HUES48 (cell line): ENCODE data around the gene TFEB.

Source experiments
- H3K27ac ChIP-seq: one replicate; pipeline ENCODE4 v1.7.0; 2013; ENCODE audit warnings: low read depth, low read length, inconsistent platforms
- H3K27me3 ChIP-seq: 2 replicates; pipeline ENCODE4 v1.6.1; 2013; ENCODE audit warnings: mild to moderate bottlenecking, low read length; ENCODE audit not compliant: control insufficient read depth, insufficient read depth
- H3K36me3 ChIP-seq: 2 replicates; pipeline ENCODE4 v1.6.1; 2013; ENCODE audit warnings: low read length; ENCODE audit not compliant: control insufficient read depth, insufficient read depth
- H3K4me1 ChIP-seq: 2 replicates; pipeline ENCODE4 v1.6.1; 2013; ENCODE audit warnings: mild to moderate bottlenecking, low read length; ENCODE audit not compliant: control insufficient read depth, insufficient read depth
- H3K4me3 ChIP-seq: 2 replicates; pipeline ENCODE4 v1.5.1; 2013; ENCODE audit warnings: mild to moderate bottlenecking, low read depth, low read length
- H3K9ac ChIP-seq: 2 replicates; pipeline ENCODE4 v1.6.1; 2013; ENCODE audit warnings: mild to moderate bottlenecking, low read depth, low read length, moderate library complexity
- H3K9me3 ChIP-seq: 2 replicates; pipeline ENCODE4 v1.6.1; 2013; ENCODE audit warnings: low read length; ENCODE audit not compliant: control insufficient read depth, insufficient read depth

The TFEB gene

DNA sequence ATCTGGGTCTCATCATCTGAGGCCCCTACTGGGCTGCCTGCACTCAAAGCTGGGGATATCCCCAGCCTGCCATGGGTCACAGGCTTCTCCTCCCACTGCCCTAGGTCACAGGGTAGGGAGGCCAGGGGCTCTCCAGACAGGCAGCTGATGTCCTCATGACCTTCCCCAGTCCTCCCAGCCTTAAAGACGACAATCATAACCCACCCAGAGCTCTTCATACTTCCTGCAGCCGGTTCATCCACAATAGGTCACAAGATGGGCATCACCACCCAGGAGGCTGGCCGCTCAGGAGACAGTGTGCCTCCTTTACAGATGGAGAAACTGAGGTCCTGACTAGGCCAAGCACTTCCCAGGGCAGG lies 15.2 kb downstream of the TFEB start:
- Histone ChIP-seq H3K36me3 (no peaks in the 10 kb centered on the region), H3K4me1 (peaks cover 14% of the 10 kb centered on the region), H3K27ac (no peak overlapping the region), H3K4me3 (no peak overlapping the region), H3K9ac (no peak overlapping the region), H3K9me3 (no peaks in the 10 kb centered on the region), H3K27me3 (no peaks in the 10 kb centered on the region)

DNA sequence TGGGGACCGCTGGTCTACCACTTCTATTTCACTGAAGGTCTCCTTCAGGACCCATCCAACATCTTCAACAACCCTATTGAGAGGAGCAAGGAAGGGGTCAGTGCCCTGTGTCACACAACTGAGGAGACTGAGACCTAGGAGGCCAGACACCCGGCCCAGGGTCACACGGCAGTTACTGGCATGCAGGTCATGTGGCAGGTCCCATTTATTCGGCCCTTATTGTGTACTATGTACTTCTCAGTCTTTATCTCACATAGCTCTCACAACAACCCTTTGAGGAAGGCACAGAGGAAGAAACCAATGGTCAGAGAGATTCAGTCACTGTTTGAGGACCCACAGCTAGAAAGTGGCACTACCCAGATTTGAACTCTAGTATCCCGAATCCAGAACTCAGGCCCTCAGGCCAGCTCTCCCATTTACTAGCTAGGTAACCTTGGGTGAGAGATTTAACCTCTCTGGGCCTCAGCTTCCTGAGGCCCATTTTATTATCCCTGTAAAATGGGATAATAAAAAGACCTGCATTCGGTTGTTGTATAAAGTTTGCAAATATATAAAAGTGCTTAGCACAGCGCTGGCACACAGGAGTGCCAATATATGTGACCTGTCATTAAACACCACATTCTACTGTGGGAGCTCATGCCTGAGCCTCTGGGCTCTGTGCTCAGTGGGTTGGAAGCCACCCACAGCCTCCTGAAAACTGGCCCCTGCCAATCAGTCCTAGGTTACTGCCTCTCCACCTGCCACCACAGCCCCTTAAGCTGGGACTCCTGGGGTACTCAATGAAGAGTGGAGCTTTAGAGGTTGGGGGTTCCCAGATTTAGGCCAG lies 15.8 kb downstream of the TFEB start:
- Histone ChIP-seq H3K27ac (no peak overlapping the region), H3K9me3 (no peaks in the 10 kb centered on the region), H3K27me3 (no peaks in the 10 kb centered on the region), H3K36me3 (no peaks in the 10 kb centered on the region), H3K4me1 (peaks cover 14% of the 10 kb centered on the region), H3K9ac (no peak overlapping the region), H3K4me3 (no peak overlapping the region)

DNA sequence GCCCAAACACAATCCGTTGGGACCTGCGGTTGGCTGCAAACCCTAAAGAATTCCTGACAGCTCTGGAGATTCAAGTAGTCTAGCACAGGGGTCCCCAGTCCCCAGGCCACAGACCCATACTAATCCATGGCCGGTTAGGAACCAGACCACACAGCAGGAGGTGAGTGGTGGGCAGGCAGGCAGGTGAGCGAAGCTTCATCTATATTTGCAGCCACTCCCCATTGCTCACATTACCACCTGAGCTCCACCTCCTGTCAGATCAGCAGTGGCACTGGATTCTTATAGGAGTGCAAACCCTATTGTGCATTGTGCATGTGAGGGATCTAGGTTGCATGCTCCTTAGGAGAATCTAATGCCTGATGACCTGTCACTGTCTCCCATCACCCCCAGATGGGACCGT lies 16.6 kb downstream of the TFEB start:
- Histone ChIP-seq H3K36me3 (no peaks in the 10 kb centered on the region), H3K9me3 (no peaks in the 10 kb centered on the region), H3K4me1 (peaks cover 10% of the 10 kb centered on the region), H3K4me3 (no peak overlapping the region), H3K27ac (no peak overlapping the region), H3K27me3 (no peaks in the 10 kb centered on the region), H3K9ac (no peak overlapping the region)

DNA sequence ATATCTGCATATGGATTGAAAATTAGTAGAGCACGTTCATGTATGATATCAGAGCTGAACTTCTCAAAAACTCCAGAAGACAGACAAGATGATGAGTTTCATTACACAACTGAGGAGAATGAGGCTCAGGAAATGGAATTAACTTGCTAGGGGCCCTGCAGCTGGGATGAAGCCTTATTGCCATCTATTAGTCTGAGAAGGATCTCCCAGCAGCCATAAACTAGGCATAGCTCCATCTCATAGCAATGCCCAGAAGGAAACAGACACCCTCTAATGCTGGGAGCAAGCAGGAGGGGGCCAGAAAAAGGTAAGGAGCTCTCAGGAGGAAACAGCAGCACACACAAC lies 18.0 kb downstream of the TFEB start:
- no peak overlapping the region for H3K27ac ChIP-seq
- no peaks in the 10 kb centered on the region for H3K27me3 ChIP-seq
- no peak overlapping the region for H3K9ac ChIP-seq
- 0 out of 2 replicates have a peak, but pooled peaks cover 4% of the 10 kb centered on the region for H3K4me1 ChIP-seq
- H3K36me3 ChIP-seq = no peaks in the 10 kb centered on the region
- H3K4me3 ChIP-seq = no peak overlapping the region
- no peaks in the 10 kb centered on the region for H3K9me3 ChIP-seq

DNA sequence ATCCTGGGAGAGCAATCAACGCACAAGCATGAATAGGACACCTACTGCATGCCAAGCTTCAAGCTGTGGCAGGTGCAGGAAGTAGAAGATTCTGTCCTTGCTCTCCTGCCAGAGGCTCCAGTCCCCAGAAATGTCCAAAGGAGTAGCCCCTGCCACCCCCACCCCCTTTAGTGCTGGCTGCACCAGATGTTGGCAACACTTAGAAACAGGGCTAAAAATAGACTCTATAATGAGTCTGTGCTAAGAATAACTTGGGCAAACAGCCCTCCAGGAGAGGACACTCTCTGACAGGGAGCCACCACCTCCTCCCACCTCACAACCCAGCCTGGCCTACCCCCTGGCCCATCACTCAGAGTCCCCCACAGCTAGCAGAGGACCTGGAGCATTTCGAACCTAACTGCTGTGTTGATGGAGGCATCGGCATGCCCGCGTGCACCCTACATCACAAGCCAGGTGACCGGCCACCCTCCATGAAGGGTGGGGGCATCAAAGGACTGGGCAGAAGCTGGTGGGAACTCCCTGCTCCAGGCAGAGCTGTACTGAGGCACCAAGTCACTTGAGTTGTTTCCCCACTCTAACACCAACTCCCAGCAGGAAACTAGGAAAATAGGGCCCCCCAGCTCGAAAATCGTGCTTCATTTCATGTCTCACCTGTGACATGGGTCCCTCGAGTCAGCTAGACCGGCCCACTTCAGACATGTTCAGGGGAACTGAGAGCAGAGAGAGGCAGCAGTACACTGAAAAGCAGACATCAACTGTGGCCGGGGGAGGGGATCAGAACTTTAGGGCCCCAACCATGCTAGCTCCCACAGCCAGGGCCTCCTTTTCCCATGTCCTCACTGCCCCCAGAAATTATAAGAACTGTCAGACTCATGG lies 18.7 kb downstream of the TFEB start:
- H3K9me3 ChIP-seq = no peaks in the 10 kb centered on the region
- H3K36me3 ChIP-seq = no peaks in the 10 kb centered on the region
- no peak overlapping the region for H3K27ac ChIP-seq
- 0 out of 2 replicates have a peak, but pooled peaks cover 4% of the 10 kb centered on the region for H3K4me1 ChIP-seq
- H3K4me3 ChIP-seq = no peak overlapping the region
- H3K27me3 ChIP-seq = no peaks in the 10 kb centered on the region
- H3K9ac ChIP-seq = no peak overlapping the region

DNA sequence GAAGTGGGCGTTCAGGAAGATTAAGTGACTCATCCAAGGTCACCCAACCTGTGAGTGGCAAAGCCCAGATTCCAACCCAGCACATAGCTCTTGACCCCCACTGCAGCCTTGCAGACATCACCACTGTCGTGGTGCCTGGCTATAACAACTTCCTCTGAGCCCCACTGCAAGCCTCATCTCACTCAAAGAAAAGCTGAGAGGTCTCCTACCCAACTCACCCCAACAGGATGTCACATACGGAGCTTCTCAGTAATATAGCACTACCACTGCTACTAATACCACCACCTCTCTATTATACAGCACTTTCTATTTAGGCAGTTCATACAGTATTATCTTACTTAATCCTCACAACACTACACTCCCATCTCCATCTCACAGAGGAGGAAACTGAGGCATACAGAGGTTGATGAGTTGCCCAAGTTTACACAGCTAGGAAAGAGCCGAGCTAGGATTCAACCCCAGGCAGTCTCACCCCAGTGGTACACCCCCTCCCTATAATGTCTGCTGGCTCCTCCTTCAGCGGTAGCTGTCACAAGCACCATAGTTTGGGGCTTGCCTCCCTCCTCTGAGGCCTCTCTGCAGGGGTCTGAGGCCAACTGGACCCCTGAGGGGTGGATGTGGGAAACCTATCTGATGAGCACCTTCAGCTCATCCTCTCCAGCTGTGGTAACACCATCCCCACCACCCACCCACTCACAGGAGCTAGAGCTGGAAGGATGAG lies 19.5 kb downstream of the TFEB start:
- H3K9ac ChIP-seq = no peak overlapping the region
- H3K4me1 ChIP-seq = 0 out of 2 replicates have a peak, but pooled peaks cover 4% of the 10 kb centered on the region
- H3K27me3 ChIP-seq = no peaks in the 10 kb centered on the region
- no peaks in the 10 kb centered on the region for H3K9me3 ChIP-seq
- H3K36me3 ChIP-seq = no peaks in the 10 kb centered on the region
- H3K4me3 ChIP-seq = no peak overlapping the region
- no peak overlapping the region for H3K27ac ChIP-seq

DNA sequence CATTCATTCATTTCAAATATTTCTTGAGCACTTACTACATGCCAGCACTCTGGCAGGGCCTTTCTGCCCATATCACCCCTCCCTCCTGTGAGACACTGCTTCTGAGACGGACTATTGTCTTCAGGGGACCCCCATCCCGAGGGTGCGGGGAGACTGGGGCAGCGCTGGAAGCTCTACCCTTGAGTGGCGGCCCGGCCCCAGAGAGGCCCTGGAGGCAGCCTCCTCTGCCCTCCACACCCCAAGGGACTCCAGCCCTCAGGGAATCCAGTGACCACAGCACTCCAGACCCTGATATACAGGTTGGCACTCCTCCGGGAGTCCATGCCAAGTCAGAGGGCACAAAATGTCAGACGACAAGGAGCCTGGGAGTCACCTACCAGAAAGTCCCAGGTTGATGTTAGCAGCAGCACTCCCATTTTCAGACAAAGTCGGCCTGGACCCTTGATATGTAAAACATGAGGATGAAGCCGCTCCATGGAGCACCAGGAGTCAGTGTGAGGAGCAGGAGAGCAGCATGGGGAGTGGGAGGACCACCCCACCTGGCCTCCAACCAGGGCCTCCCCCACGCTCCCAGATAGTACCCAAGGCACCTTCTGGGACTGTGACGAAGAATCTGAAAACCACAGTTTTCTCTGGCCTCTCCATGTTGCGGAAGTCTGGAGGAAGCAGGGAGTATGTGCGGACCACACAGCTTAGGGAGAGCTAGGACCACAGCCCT lies 20.7 kb downstream of the TFEB start:
- no peak overlapping the region for H3K27ac ChIP-seq
- H3K27me3 ChIP-seq = no peaks in the 10 kb centered on the region
- no peak overlapping the region for H3K9ac ChIP-seq
- H3K4me3 ChIP-seq = no peak overlapping the region
- no peaks in the 10 kb centered on the region for H3K36me3 ChIP-seq
- H3K9me3 ChIP-seq = no peaks in the 10 kb centered on the region
- 0 out of 2 replicates have a peak, but pooled peaks cover 4% of the 10 kb centered on the region for H3K4me1 ChIP-seq

DNA sequence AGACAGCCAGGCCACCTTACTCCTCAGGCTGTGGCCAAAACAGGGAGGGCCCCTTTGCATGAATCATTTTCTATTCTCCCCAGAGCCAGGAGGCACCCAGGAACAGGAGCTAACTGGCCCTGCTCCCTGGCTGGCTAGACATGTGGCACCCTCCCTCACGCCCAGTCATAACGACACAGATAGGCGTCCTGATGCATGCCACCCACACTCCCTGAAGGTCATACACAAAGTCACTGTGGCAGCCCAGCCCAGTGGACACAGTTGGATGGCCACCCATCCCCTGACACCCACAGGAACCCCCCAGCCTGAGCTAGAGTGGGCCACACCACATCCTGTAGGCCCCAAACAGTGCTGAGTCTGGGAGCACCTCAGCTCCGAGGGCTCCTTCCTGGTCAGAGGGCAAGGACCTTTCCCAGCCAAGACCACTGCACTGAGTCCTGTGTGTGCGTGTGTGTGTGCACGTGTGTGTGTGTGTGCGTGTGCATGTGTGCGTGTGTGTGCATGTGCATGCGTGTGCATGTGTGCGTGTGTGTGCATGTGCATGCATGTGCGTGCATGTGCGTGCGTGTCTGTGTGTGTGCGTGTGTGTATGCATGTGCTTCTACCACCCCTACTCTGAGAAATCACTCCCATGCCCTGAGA lies 21.6 kb downstream of the TFEB start:
- Histone ChIP-seq H3K9ac (no peak overlapping the region), H3K27ac (no peak overlapping the region), H3K9me3 (no peaks in the 10 kb centered on the region), H3K36me3 (no peaks in the 10 kb centered on the region), H3K4me1 (0 out of 2 replicates have a peak, but pooled peaks cover 4% of the 10 kb centered on the region), H3K27me3 (no peaks in the 10 kb centered on the region), H3K4me3 (no peak overlapping the region)

DNA sequence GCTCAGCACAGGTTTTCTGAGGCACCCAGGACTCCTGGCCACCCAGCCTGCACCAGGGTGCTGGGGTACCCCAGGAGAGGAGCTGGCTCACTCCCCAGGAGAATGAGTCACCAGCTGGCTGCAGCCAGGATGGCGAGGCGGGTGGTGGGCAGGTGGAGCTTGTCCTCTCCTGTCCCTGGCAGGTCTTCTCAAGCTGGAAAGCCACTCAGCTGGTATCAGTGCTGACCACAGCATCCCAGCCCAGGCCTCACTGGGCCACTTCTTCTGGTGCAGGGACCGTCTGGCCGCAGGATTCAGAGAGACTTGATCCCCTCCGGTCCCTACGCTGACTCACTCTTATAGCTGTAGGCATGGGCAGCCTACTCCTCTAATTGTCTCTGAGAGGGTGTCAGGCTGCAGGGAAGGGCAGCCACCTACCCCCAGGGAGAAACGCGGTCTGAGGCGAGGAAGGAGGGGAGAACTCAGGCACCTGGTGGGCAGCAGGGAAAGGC lies 22.2 kb downstream of the TFEB start:
- Histone ChIP-seq H3K4me1 (0 out of 2 replicates have a peak, but pooled peaks cover 4% of the 10 kb centered on the region), H3K4me3 (no peak overlapping the region), H3K9me3 (no peaks in the 10 kb centered on the region), H3K36me3 (no peaks in the 10 kb centered on the region), H3K9ac (no peak overlapping the region), H3K27me3 (no peaks in the 10 kb centered on the region), H3K27ac (no peak overlapping the region)

DNA sequence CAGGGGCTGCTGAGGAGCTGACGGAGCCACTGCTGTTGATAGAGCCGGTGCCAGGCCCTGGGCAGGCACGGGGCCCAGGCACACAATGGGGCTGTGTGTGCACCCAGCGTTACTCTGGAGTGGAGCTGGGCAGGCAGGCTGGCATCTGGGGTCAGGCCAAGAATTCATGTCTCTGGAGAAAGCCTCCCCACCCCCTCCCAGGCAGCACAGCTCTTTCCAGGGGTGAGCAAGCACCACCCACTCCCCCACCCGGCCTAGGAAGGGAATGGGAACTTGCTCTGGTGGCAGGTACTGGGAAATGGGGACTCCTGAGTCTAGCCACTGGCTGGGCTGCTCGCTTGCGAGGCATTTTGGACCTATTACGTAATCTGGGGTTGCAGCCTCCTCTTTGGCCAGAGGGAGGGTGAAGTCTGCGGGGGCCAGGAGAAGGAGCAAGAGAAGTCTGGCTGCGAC lies 22.7 kb downstream of the TFEB start:
- Histone ChIP-seq H3K4me1 (0 out of 2 replicates have a peak, but pooled peaks cover 4% of the 10 kb centered on the region), H3K27ac (no peak overlapping the region), H3K9me3 (no peaks in the 10 kb centered on the region), H3K9ac (no peak overlapping the region), H3K4me3 (no peak overlapping the region), H3K36me3 (no peaks in the 10 kb centered on the region), H3K27me3 (no peaks in the 10 kb centered on the region)
